ENCODE results near the gene DTD2. TPM values are rescaled to one million over a fixed set of nuclear protein-coding genes. Genes with fewer than 3 reads are reported as not detected.

Gene DTD2
- total and polyA plus RNA-seq, 2 of the 8 experiments (the other 6 are each of a cell fraction or from before 2014, with no cell fraction given): 12.0 to 19.5 TPM

DNA sequence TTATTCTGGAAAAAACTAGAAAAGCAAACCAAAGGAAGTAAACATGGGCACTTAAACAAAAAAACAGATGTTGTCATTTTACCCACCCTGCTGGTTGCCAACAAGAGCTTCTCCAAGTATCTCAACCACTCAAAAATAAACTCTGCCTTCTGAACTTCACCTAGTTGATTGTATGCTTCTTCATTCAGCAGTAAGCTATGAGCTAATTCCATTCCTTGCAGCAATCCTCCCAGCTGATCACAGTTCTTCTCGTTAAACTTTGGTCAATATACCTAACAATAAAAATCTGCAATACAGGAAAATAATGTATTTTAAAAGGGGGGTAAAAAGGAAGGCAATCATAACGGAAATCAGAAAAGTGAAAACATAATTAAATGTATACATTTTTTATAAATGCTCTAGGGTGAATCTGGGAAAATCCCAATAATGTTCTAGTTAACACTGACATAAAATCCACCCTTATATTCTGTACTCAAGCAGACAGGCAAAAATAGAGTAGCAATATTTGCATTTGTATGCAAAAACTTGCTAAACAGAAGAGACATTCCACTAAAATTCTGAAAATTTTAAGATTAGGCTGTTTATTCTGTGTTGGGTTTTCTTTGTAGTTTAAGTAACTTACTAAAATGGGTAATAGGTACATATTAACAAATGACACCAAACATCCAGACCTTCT lies 54.4 kb downstream of the DTD2 start (continued):
- TF ChIP-seq ATF2 (IDR thresholded peaks at IDR 0.05; ENCODE audit: low read length): no peak
- no peak for TF ChIP-seq KDM5A (IDR thresholded peaks at IDR 0.05; ENCODE audit: low read length)
